Gastroesophageal sphincter (tissue), 3 donors: ENCODE measurements around the gene SMYD4.
A peak's percentile ranks its signal among the peaks of the same experiment; 100 is the strongest.

ENCODE experiments used
- EP300 ChIP-seq: sonication (generic); formaldehyde crosslinking; IDR thresholded peaks from one replicate; pipeline ENCODE4 v1.6.1; 2017; ENCODE audit warnings: antibody characterized with exemption, mild to moderate bottlenecking
- POLR2A ChIP-seq, 2 donors: fragments of 450-650 bp; IDR thresholded peaks; one replicate each; pipeline ENCODE4 v1.6.1; 2017; ENCODE audit warnings: antibody characterized with exemption in 2 of 2, mild to moderate bottlenecking in 2 of 2, moderate library complexity in 1 of 2
- POLR2AphosphoS5 ChIP-seq: sonication (generic); formaldehyde crosslinking; IDR thresholded peaks from one replicate; pipeline ENCODE4 v1.6.1; 2017; ENCODE audit warnings: antibody characterized with exemption
- TF ChIP-seq, protein P1 (sequence below), 4 experiments: fragments of 200-600 bp in 2 of 4; fragments of 450-650 bp in 2 of 4; sonication (generic) in 1 of 4; IDR thresholded peaks; one replicate each; pipeline ENCODE4 v1.5.1; 2017 to 2019; ENCODE audit warnings: antibody characterized with exemption in 4 of 4, mild to moderate bottlenecking in 2 of 4, moderate library complexity in 2 of 4

DNA sequence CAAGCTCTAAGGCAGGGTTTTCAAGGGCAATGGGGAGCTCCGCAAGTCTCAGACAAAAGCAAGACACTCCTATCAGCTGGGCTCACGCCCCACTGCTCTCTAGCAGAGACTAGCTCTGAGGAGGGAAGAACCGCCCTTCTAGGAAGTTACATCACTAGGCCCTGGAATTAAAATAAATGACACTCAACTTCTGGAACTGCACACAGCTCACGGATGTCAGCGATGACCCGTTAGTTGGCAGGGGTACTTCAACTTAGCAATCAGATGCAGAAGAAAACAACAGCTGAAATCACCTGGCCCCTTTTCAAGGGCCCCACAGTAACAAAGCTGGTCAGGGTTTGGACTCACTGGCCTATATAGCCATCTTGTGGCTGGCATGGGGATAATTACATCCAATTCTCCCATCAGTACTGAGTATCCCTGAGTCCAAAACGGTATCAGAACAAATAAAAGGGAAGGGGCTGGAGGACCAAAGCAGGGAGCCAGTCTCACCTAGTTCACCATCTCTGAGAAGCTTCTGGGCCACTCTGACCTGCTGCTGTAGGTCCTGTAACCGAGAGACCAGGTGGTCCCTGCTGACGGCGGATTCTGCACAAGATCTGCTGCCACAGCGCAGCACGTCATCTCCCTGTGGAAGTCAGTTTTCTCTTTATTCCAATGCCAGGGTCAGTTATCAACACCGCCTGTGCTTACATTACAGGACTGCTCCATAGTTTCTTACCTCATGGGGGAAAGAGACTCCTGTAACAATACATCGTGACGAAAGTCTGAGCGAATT is 45.7 kb downstream of the SMYD4 start:
- TF ChIP-seq POLR2AphosphoS5 = peak; percentile 91
- TF ChIP-seq, protein P1, sequence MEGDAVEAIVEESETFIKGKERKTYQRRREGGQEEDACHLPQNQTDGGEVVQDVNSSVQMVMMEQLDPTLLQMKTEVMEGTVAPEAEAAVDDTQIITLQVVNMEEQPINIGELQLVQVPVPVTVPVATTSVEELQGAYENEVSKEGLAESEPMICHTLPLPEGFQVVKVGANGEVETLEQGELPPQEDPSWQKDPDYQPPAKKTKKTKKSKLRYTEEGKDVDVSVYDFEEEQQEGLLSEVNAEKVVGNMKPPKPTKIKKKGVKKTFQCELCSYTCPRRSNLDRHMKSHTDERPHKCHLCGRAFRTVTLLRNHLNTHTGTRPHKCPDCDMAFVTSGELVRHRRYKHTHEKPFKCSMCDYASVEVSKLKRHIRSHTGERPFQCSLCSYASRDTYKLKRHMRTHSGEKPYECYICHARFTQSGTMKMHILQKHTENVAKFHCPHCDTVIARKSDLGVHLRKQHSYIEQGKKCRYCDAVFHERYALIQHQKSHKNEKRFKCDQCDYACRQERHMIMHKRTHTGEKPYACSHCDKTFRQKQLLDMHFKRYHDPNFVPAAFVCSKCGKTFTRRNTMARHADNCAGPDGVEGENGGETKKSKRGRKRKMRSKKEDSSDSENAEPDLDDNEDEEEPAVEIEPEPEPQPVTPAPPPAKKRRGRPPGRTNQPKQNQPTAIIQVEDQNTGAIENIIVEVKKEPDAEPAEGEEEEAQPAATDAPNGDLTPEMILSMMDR (IDR thresholded peaks at IDR 0.05) = peak in 3 of 4 experiments; percentile 77 to 91 (median 89)
- TF ChIP-seq POLR2A (IDR thresholded peaks at IDR 0.05) = peak; percentile 38 to 39
- no peak for TF ChIP-seq EP300
